HG03097 (cell line): ENCODE data around the gene MTCL1.
A peak's percentile ranks its signal among the peaks of the same experiment; 100 is the strongest.

Source experiments
- ATAC-seq: cut with Tn5 transposase; IDR thresholded peaks from one replicate; pipeline ENCODE4 v1.9.1; 2021; ENCODE audit not compliant: unreplicated experiment, low FRiP score

MTCL1 gene

DNA sequence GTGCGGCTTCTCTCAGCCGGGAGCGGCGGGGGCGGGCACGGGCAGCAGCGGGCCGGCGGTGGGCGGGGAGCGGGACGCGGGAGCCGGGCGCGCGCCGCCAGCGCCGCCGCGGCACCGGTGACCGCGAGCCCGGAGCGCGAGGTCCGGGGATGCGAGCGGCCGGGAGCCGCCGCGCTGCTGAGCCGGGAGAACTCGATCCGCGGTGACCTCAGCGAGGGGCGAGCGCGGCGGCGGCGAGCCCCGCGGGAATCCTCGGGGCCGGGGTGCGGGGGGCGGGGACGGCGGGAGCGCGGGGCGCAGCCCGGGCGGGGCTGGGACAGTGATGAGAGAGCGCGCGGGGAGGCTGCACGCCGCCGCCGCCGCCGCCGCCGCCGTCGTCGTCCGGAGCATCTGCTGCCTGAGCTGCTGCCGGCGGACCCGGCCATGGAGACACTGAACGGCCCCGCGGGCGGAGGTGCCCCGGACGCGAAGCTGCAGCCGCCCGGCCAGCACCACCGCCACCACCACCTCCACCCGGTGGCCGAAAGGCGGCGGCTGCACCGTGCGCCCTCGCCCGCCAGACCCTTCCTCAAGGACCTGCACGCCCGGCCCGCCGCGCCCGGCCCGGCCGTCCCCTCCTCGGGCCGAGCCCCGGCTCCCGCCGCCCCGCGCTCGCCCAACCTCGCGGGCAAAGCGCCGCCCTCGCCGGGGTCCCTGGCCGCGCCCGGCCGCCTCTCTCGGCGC lies at the start of gene MTCL1:
Gene MTCL1 (plus strand): TSS at position 319 of the 723 bp plus-strand sequence. CDS start 105 bp downstream, at position 424.
- peak; percentile 23 for ATAC-seq

DNA sequence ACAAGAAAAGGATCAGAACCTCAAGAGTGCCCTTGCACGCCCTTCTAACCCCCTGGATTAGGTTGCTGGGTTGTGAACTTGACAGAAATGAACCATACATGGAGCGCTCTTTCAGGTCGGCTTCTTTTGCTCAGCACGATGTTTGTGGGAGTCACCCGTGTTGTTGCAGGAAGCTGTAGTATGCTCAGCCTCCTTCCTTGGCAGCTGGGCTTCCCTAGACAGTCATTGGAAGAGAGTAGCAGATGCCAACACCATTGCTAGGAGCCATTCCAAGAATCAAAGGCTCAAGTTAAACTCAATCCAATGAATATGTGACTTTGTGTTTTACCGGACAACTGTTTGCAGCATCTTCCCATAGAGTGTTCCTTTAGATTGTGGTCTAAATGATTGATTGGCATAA lies 49.1 kb upstream of the MTCL1 start:
- no peak for ATAC-seq

DNA sequence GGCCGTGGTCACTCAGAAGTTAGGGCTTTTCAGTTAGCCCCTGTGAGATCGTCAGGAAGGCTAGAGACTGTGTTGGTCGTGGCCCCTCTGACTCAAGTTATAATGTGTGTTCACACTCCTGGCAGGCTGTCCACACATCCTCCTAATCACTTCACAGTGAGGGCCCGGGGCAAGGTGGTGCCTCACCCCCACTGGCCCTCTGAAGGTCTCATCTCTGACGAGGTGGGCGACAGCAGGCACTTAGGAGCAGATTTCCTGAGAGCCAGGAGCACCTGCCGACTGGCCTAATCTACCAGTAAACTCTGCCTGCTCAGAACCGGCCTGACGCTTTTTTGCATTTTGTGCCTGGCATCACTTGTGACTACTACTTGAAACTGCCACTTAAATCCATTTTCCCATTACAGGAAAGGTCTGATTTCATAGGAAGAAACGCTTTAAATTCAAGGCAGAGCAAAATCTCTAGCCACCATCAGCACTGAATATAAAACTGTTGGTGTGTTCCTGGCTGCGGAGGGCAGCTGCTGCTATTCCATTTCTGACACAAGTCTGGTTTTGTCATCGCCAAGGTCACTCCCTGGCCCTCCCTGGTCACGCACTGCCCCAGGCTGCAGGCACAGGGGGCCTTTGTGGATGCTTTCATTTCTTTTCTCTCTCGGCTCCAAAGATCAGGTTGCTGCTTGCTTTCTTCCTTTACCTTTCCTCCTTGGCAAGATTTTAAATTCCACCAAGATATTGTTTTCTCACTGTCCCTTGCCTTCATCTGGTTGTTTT lies 48.1 kb upstream of the MTCL1 start:
- ATAC-seq: no peak

DNA sequence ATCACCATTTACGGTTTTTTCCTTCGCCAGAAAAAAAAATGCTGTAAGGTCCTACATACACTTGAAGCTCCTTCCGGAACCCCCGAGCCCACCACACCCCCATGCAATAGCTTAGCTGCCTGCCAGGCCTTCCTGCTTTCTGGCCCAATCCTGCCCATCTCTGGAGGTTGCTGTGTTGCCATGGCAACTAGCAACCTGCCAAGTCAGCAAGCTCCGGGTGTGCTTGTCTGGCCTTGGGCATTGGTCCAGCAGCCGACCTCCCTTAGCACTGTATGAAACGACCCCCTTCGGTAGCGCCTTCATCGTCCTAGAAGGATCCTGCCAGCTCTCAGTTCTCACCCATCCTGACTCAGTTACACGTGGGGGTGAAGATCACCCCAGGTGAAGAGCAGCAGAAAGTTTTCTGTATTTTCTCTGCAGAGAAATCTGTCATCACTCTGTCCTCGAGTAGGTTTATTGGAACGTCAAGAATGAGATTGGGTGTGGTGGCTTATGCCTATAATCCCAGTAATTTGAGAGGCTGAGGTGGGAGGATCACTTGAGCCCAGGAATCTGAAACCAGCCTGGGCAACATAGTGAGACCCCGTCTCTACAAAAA lies 47.4 kb upstream of the MTCL1 start:
- no peak for ATAC-seq

DNA sequence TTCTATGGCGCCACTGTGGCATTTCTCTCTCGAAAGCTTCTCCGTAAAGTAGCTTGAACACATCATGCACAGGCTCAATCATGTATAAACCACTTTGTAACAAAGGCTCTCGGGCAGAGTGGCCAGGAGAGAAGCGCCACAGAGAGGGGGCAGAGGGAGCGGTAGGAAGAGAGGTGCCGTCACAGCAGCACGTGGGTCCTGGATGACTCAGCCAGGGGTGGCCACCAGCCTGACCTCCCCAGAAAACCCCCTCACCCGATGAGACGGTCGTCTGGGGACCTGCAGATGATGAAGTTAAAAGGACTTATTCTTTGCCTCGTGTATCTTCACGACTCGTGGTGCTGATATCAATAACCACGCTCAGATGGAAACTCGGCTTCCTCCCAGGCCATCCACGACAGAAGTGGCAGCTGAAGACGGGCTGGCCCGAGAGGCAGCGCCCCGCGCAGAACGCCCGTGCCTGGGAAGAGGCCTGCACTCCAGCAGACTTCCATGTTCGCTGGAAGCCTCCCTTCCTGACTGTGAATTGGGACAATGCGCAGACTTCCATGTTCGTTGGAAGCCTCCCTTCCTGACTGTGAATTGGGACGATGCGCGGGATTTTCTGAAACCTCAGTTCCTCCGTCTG lies 46.4 kb upstream of the MTCL1 start:
- no peak for ATAC-seq

DNA sequence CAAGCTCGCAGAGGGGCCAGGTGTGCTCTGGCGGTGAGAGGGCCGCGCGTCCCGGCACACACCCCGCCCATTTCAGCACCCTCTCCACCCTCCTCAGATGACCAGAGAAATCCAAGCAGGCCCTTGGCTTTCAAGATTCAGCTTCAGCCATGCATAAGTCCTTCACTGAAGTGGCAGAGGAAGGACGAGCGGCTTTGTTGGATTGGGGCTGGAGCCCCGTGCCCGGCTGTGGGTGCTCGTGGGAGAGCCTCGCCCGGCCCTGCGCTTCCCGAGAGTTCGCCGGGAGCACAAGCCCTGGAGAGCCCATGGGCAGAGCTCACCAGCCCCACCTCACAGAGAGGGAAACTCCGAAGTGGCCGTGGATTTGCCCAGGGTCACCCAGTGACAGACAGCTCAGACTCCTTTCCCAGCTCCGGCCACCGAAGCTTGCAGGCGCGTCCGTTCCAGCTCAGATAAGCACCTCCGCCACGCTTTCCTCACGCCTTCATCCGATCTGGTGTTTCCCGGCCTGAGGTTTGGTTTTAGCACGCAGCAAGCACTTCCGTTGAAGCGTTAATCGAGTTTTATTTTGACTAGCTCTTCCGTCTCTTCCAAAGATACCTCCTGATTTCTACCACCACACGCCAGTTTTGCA lies 45.6 kb upstream of the MTCL1 start:
- no peak for ATAC-seq

DNA sequence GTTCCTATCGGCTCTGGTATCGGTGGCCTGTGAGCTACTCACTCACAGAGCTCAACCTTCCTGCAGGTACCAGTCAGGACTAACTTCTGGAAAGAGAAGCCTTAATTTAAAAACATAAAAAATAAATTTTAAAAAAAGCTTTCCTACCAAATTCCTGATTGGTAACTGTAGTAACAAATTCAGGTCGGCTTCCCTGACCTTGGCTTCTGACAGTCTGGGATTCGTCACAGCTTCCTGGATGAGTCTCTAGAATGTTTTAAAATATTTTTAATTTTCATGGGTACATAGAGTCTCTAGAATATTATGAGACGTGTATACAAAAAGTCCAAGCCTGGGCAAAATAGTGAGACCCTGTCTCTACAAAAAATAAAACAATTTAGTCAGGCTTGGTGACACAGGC lies 45.0 kb upstream of the MTCL1 start:
- no peak for ATAC-seq

DNA sequence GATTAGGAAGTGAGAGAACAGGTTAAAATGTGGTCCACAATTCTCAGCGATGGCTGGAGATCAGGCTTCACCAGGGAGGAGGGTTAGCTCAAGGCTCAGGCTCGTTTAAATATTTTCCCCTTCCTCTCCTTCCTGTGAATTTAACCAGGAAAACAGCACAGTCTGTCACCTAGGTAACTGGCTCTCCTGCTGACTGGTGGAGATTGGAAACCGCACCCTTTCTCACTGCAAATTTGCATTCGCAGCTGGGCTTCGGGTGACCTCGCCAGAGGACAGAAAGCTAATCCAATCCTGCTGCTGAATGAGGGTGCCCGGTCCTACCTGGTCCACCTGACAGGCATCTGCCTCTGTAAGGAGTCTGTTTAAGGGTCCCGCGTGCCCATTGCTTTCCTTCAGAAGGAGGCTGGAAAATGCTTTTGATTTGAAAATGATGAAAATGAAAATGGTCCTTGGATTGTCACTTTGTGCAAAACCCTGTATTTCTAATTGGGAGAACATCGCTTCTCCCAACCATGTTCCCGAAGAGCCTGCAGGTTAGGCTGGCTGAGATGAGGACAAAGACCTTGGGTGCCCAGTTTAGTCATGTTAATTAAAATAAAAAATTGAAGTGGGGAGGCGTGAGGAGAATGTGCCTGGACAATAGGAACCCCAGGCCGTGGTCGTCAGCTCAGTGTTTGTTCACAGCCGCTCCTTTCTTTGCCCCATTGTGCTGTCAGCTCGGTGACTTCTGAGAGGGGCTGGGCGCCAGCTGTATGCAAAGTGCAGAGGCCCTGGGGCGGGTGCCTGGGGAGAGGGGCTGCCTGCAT lies 43.4 kb upstream of the MTCL1 start:
- no peak for ATAC-seq

DNA sequence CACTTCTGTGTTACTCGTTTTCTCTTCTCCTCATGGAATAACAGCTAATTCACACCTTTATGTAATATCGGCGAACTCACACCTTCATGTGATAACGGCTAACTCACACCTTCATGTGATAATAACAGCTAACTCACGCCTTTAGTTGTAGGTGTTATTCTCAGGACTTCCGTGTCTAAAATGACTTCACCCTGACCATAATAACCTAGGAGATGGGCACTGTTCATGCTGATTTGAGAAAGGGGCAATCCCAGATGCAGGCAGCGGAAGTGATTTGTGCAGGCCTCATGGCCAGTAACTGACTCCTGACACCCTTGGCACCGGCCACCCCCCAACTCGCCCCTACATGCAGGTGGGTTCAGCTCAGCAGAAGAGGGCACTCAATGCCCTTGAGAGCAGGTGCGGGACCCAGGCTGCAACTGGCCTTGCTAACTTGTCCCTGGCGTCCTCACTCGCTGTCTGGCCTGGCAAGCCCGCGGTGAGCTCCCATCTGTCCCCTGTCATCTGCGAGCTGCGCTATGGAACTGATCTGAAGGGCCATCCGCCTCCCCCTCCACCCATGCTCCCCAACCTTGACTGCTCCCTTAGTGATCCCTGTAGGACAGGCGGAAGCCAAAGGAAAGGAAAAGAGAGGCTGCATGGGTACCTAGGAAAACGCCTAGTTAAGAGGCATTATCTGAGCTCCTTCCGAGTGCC lies 42.6 kb upstream of the MTCL1 start:
- no peak for ATAC-seq

DNA sequence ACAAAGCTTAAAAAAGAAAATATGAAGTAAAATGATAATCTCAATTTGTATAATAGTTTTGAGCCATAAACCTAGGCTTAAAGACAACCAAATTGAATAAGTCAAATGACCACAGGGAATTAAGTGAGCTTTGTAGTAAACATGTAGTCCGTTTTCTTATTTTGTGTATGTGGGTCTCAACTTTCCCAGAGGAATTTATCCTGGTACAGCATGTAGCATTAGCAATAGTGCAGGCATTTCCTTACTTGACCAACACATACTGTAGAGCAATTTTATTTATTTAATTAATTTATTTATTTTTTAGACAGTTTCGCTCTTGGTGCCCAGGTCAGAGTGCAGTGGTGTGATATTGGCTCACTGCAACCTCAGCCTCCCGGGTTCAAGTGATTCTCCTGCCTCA lies 37.5 kb upstream of the MTCL1 start:
- ATAC-seq: no peak

DNA sequence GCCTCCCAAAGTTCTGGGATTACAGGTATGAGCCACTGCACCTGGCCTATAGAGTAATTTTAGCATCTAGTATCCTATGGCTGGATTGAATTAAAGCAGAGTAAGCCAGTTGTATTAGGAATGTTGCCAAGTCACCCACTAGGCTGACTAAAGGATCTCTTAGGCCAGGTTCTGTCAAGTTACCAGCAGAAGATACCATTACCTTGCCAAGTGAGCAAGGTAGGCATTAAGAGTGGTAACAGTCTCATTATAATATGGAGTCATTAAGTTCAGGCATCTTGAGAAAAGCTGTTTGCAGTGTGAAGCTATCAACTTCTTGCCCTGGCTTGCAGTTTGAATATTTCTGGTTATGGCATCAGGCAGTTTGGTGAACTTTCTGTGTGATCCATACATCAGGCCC lies 37.0 kb upstream of the MTCL1 start:
- no peak for ATAC-seq

DNA sequence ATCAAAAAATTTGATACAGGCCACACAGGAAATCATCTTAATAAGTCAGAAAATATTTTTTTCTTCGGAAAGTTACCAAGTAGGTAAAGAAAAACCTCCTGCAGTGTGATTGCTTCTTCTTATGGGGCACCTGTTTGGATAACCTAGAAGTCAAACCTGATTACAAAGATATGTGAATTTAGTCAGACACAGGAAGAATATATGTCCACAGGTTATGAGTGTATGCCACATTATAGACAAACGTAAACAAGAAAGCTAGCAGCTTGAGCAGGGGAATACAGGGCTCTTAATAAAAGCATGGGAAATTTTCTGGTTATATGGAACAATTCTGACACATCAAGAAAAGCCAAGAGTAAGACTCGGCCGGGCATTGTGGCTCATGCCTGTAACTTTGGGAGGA lies 35.8 kb upstream of the MTCL1 start:
- no peak for ATAC-seq

DNA sequence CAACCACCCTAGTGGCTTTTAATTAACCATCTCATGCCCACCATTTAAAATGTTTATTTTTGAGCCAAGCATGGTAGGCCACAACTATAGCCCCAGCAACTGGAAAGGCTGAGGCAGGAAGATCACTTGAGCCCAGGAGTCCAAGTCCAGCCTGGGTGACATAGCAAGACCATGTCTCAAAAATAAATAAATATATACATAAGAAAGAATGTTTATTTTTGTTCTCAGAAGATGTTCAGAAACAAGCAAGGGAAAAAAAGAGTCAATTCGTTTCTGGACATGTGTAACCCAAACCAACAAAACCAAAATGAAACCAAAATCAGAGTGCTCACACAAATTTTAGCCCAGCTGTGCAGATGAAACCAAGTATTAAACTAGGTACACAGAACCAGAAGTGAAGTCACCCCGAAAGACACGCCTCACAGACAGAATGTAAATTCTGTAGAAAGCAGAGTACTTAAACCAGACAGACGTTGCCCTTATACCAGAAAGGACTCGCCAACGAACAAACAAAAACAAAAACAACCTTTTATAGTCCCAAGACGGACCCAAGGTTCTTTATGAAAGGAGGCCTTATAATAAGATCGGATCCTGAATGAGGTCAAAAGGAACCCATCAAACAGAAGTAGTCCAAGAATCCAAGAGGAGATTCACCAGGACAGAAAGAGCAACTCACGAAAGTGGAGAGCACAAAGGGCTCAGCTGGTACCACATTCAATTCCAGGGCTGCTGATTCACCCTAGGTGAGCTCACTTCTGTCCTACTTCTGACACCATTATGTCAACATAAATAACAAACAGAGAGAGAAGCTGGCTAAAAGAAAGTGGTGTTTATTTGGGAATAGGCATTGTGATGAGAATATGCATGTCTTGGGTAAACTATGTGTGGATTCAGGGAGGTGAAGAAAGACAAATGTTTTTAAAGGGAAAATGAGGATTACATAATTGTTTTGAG lies 31.8 kb upstream of the MTCL1 start:
- peak; percentile 88 for ATAC-seq

DNA sequence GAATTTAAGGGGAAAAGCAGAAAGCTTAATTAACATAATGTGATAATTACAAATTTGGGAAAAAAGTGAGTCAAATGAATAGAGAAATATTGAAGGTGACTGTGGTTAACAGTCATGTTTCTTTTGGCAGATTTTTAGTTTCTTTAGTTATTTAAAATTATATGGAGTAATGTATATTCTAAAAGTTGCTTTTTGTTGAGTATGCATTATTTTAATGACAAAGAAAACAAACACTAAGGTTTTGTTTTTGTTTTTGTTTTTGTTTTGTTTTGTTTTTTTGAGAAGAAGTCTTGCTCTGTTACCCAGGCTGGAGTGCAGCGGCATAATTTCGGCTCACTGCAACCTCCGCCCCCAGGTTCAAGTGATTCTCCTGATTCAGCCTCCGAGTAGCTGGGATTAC lies 30.3 kb upstream of the MTCL1 start:
- no peak for ATAC-seq

DNA sequence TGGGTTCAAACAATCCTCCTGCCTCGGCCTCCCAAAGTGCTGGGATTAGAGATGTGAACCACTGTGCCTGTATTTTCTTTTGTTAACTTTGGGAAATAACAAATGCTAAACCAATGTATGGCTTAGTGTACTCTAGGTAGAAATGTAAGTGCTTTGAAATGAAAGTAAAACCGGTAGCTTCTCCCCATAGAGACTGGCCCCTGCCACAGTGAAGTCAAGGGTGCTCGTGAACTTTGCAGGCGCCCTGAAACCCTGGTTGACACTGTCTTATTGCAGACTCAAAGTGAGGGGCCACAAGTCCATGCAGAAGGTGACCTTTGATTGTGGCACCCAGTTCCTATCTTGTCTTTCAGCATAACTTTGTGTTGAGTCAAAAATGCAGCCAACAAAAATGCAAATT lies 24.2 kb upstream of the MTCL1 start:
- ATAC-seq: no peak

DNA sequence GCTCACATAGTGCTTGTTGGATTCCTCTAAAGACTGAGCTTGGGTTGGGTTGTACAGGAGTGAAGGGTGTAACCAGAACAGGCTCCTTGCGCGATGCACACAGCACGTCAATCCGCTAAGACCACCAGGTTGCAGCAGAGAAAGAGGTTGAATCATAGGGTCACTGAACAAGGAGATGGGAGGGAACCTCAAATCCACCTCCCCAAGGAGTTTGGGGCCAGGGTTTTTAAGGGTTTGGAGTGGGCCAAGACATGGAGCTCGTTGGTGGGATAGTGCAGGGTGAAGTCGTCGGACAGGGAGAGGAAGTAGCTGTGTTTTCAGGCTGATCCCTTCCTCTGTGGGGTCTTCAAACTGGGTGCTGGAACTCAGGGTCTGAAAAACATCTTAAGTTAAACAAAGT lies 20.8 kb upstream of the MTCL1 start:
- no peak for ATAC-seq

DNA sequence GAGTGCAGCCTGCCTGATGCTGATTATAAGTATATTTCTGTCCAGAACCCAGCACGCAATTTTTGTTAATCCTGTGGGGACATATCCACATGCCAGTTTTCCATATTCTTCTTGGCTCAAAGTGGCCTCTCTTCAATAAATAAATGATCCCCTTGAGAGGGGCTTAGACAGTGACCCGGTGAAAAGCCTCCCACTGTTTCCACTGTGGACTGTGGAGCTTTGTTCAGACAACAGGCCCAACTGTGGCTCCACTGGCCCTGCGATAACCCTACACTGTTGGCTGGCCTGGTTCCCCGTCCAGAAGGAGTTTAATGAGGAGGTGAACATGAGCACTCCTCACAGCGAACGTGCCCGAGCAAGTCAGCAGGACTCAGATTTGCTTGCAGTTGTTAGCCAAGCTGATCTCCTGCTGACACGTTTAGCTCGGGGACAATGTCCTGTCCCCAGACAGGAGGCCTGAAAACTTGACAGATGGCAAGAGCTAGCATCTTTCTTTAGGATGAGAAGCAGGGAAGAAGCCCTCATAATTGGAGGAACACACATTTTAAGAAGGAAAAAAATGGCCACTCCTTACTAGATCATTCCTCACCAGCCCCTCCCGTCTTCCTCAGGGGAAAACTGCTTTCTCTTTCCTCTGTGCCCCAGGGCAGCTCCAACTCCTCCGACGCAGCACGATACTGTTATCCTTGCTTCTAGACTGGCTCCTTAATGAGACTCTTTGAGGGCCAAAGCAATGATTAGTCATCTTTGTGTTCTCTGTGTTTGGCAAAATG lies 20.0 kb upstream of the MTCL1 start:
- no peak for ATAC-seq

DNA sequence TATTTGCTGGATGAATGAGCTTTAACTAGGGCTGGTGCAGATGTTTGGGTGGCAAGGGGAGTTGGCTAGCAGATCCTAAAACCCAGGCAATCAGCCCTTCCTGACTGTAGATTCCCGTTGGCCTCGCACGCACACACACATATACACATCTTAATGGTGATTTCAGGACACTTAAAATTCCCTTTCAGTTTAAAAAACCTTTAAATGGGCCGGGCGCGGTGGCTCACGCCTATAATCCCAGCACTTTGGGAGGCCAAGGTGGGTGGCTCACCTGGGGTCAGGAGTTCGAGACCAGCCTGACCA lies 19.5 kb upstream of the MTCL1 start:
- no peak for ATAC-seq
